HG02759 (cell line): ENCODE measurements around the gene MIGA2.

Source experiments
- ATAC-seq: cut with Tn5 transposase; IDR thresholded peaks from one replicate; pipeline ENCODE4 v1.9.1; 2021; ENCODE audit warnings: mild to moderate bottlenecking, moderate library complexity; ENCODE audit not compliant: unreplicated experiment

Gene MIGA2

GRCh38 chr9:129070696-129071525, 34.5 kb downstream of the MIGA2 start:
- no peak for ATAC-seq

- ATAC-seq: no peak
These were observed 35.2 kb downstream of the MIGA2 start for GRCh38 chr9:129071526-129072126.

GRCh38 chr9:129072171-129072570, 35.7 kb downstream of the MIGA2 start:
- no peak for ATAC-seq

GRCh38 chr9:129073404-129073803, 37.0 kb downstream of the MIGA2 start:
- no peak for ATAC-seq

GRCh38 chr9:129074106-129074505, 37.7 kb downstream of the MIGA2 start:
- no peak for ATAC-seq

GRCh38 chr9:129075996-129076639, 39.7 kb downstream of the MIGA2 start:
- ATAC-seq: no peak

- no peak for ATAC-seq
These were observed 40.2 kb downstream of the MIGA2 start for GRCh38 chr9:129076640-129077037.

GRCh38 chr9:129077236-129077635, 40.8 kb downstream of the MIGA2 start:
- ATAC-seq: no peak

GRCh38 chr9:129078691-129079503, 42.5 kb downstream of the MIGA2 start:
- ATAC-seq: no peak

- no peak for ATAC-seq
These were observed 43.4 kb downstream of the MIGA2 start for GRCh38 chr9:129079829-129080228.

GRCh38 chr9:129080298-129080600, 43.8 kb downstream of the MIGA2 start:
- no peak for ATAC-seq

GRCh38 chr9:129080601-129081387, 44.4 kb downstream of the MIGA2 start, which contains the start of gene DOLPP1:
Gene DOLPP1 (plus strand): TSS chr9:129081111. CDS start chr9:129081132, 21 bp downstream.
- ATAC-seq: peak; percentile 94

- no peak for ATAC-seq
These were observed 45.0 kb downstream of the MIGA2 start for GRCh38 chr9:129081388-129081904.

- no peak for ATAC-seq
These were observed 47.7 kb downstream of the MIGA2 start for GRCh38 chr9:129084087-129084486.

GRCh38 chr9:129089246-129089645, 52.8 kb downstream of the MIGA2 start:
- no peak for ATAC-seq

- ATAC-seq: no peak
These were observed 57.4 kb downstream of the MIGA2 start for GRCh38 chr9:129093602-129094386.

GRCh38 chr9:129094387-129095169, 58.2 kb downstream of the MIGA2 start:
- ATAC-seq: no peak

GRCh38 chr9:129095170-129095667, 58.8 kb downstream of the MIGA2 start:
- ATAC-seq: no peak
